Vagina (tissue), 2 donors: ENCODE data around the gene TBCD.

Source experiments
- POLR2A ChIP-seq, 2 donors: fragments of 450-650 bp; IDR thresholded peaks; one replicate each; pipeline ENCODE4 v1.6.1; 2017; ENCODE audit warnings: antibody characterized with exemption in 2 of 2, mild to moderate bottlenecking in 2 of 2, moderate library complexity in 2 of 2
- POLR2AphosphoS5 ChIP-seq, 2 donors: sonication (generic); formaldehyde crosslinking; IDR thresholded peaks; one replicate each; pipeline ENCODE4 v1.9.0; 2017; ENCODE audit warnings: antibody characterized with exemption in 2 of 2, mild to moderate bottlenecking in 2 of 2, low read depth in 1 of 2; ENCODE audit not compliant: insufficient read depth in 1 of 2
- TF ChIP-seq, protein P1 (sequence below), 3 experiments: fragments of 450-650 bp in 2 of 3; fragments of 200-600 bp in 1 of 3; sonication (generic) in 1 of 3; IDR thresholded peaks; one replicate each; pipeline ENCODE4 v1.5.1; 2017 to 2019; ENCODE audit warnings: antibody characterized with exemption in 3 of 3, mild to moderate bottlenecking in 2 of 3, moderate library complexity in 2 of 3

DNA sequence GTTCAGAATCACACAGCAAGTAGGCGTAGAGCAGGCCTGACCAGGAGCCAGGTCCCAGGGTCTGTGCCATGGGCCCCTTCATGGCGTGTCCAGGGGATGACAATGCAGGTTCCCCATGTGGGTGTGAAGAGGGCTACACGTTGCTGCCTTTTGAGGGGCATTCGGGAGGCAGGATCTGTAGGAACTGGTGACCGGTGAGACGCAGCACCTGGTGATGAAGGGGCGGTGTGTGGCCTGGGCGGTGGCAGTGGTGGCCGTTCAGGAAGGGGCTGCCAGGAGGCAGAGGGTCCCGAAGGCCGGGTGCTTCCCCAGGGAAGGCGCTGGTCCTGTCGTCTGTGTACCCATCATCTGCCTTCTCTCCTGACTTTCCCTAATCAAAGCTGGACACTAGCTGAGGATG lies 53.4 kb downstream of the TBCD start:
- TF ChIP-seq, protein P1, sequence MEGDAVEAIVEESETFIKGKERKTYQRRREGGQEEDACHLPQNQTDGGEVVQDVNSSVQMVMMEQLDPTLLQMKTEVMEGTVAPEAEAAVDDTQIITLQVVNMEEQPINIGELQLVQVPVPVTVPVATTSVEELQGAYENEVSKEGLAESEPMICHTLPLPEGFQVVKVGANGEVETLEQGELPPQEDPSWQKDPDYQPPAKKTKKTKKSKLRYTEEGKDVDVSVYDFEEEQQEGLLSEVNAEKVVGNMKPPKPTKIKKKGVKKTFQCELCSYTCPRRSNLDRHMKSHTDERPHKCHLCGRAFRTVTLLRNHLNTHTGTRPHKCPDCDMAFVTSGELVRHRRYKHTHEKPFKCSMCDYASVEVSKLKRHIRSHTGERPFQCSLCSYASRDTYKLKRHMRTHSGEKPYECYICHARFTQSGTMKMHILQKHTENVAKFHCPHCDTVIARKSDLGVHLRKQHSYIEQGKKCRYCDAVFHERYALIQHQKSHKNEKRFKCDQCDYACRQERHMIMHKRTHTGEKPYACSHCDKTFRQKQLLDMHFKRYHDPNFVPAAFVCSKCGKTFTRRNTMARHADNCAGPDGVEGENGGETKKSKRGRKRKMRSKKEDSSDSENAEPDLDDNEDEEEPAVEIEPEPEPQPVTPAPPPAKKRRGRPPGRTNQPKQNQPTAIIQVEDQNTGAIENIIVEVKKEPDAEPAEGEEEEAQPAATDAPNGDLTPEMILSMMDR (IDR thresholded peaks at IDR 0.05) = no peak
- TF ChIP-seq POLR2A (IDR thresholded peaks at IDR 0.05) (no peak), POLR2AphosphoS5 (IDR thresholded peaks at IDR 0.05; ENCODE audit: insufficient read depth in 1 of 2, low read depth in 1 of 2) (no peak)
